DMS114 treated with DMSO at 0.1 percent for 48 hours (cell line): ENCODE results near the gene OCA2.

Experiments
- DNase-seq: peaks from one replicate; lab custom pipeline; 2025; ENCODE audit not compliant: unreplicated experiment; lab: John Stamatoyannopoulos, UW

OCA2 gene

GRCh38 chr15:27826902-27827714, 272.0 kb downstream of the OCA2 start:
- no peak for DNase-seq

GRCh38 chr15:27826411-27826810, 272.7 kb downstream of the OCA2 start:
- DNase-seq, result no peak

DNA sequence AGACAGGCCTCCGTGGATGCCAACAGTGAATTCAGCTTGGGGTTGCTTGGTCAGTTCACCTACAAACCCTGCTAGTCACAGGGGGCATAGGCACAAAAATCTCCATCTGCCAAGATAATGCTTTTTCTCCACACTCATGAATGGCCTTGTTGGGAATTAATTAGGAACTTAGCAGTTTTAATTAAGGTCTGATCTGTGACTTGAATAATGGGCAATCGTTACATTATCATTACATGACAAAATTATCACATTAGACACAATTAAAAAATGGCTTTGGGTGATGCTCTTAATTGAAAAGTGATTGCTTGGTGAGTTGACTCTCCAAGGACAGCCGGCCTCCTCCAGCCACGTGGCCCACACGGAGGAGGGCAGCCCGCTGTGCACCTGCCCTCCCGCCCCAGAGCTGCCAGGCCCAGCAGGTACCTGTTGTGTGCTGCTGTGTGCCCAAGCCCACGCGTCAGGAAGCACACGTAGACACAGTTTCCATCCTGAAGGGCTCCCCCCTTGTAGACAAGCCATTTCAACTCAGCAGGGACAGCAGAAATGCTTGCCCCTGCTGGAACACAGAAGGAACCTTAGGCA, 274.2 kb downstream of the OCA2 start:
- DNase-seq, result no peak

- no peak for DNase-seq
Measured at GRCh38 chr15:27821273-27821672, 277.8 kb downstream of the OCA2 start.

DNA sequence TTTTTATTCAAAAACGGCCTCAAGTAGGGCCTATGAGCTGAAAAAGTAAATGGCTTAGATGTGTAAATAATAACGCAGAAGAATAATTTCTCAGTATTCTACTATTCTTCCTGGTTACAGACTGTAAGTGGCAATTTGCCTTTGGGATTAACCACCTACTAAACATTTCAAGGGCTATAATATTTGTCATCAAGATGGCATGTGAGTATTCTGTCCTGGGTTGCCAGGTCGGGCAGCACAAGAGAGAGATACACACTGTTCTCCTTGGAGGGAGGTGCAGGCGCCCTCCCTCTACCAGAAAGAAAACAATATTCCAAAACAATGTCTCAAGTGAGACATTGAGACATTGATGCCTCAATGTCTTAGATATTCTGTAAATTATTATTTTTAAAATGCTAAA, 278.4 kb downstream of the OCA2 start:
- no peak for DNase-seq

DNA sequence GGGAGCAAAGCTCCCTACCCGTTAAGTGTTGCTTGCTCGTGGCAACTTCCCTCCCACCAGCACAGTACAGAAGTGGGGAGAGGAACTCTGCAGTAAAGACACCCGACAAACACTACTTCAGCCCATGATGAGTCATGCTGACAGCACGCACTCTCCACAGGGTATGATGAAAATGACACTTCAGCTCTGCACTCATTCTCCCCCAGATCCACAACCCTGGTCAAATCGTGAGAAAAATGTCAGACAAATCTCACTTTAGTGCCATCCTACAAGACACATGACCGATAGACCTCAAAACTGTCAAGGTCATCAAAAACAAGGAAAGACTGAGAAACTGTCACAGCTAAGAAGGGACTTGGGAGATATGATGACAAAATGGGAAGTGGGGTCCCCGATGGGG, 278.9 kb downstream of the OCA2 start:
- DNase-seq, result no peak

- DNase-seq, result no peak
Measured at GRCh38 chr15:27817258-27817657, 281.9 kb downstream of the OCA2 start.

DNA sequence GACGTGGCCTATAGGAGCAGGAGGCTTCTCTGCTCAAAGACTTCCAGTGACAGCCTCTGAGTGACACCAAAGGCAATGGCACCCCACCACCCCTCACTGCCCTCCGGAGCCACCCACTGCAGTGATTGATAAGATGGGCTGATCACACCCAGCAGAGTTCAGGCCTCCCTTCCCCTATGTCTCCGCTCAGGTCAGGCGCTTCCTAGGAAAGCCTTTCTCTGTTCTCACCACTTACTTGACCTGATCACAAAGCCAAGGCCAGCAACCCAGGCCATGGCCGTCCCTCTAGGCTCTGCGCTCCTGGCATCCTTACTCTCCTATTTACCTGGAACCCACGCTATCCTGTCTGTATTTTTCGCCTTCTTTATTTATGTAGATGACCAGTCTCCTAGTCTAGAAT, 282.3 kb downstream of the OCA2 start:
- no peak for DNase-seq

- no peak for DNase-seq
Measured at GRCh38 chr15:27815035-27815434, 284.1 kb downstream of the OCA2 start.

DNA sequence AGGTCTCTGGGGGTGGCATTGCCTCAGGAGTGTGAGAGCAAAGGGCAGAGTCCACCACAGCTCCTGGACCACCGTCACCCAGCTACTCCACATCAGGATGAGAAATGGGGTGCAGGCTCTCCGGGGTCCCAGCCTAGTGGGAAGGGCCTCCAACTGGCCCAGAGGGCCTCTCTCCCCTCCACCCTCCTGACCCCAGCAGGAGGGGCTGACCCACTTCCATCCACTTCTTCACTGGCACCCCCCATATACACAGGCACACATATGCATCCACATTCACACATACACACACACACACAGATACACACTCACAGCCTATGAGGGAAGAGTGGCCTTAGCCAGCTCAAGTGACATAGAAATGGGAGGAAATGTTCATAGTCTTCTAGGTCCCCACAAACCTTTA, 286.0 kb downstream of the OCA2 start:
- DNase-seq, result no peak

GRCh38 chr15:27808182-27808581, 290.9 kb downstream of the OCA2 start:
- DNase-seq, result no peak

DNA sequence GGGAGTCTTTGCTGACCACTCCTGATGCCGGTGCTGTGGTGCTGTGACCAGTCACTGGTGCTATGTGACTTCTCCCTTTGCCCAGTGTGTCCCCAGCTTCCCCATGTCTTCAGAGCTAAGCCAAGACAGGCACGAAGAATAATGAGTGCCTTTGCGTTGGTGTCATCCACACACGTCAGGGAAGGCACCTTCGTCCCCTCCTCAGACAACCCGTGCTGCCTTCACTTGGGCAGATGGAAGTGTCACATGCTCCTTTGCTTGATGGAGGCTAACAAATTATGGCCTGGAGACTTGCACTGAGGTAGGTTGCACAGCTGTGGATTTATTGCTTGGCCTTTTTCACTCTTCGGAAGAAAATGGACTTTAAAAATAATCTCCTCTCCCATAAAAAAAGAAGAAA, 291.8 kb downstream of the OCA2 start:
- DNase-seq, result no peak

GRCh38 chr15:27806396-27806795, 292.7 kb downstream of the OCA2 start:
- DNase-seq, result no peak

- no peak for DNase-seq
Measured at GRCh38 chr15:27805261-27806220, 293.6 kb downstream of the OCA2 start.

GRCh38 chr15:27804569-27805260, 294.4 kb downstream of the OCA2 start:
- DNase-seq, result no peak

DNA sequence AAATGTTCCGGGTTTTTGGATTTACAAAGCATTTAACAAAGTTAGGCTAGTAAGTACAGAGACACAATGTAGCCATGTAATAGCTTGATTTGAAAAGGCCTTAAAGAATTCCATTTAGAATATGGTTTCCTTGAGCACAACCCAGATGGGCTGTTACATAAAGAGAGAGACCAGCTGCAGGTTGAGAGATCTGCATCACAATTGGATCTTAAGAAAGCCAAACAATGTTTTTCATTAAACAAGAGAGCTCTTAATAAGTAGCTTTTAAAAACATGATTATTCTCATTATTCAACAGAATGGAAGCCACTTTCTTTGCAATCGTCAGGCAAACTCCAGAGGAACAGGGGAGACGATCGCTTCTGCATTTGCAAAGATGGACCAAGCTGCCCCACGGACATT, 300.3 kb downstream of the OCA2 start:
- DNase-seq, result no peak

DNA sequence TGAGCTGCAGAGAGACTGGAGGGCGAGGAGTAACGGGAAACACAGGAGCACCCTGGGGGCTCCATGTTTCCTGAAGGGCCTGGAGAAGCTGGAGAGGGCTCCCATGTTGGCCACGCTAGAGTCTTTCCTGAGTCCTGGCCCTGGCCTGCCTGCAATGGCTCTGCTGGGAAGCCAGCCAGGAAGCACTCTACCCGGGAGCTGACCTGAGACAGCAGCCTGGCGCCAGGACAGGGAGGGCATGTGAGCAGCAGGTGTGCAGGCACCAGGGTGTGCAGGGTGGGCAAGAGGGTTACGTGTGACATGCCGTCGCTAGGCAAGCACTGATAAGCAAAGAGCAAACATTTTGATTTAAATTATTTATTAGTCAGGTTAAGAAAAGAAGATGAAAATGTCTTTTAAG, 301.4 kb downstream of the OCA2 start:
- no peak for DNase-seq

GRCh38 chr15:27796405-27797320, 302.5 kb downstream of the OCA2 start:
- no peak for DNase-seq

DNA sequence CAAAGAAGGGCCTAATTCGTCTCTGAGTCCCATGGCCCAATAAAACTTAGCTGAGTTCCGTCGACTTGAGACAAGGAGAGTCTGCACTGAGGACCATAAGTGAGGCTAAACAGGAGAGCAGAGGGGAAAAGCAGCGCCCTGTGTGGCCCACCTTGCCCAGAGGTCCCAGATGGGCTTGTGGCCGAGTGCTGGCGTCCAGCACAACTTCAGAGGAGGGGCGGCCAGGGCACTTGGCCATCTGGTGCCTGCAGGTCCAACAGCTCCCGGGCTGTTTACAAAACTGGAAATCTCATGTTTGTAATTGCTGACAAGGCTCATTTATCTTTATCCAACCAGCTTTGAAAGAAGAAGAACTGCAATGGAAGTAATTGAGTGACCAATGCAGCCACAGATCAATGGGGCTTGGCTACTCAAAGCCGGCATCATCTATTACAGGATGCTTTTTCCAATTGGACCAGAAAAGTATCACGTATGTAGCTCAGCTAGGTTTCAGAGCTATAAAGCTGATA, 306.3 kb downstream of the OCA2 start:
- DNase-seq, result no peak

DNA sequence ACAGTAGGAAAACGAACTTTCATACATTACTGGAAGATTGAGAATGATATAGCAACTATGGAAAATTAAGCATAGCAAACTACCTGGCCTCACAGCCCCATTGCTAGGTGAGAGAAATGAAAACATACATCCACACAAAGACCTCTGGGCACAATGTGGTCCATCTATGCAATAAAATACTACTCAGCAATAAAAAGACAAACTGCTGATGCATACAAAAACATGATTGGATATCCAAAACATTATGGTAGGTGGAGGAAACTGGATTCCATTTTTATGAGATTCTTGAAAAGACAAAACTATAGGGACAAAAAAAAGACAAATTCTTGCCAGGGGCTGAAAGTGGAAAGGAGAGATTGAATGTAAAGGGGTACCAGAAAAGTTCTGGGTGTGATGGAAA, 308.8 kb downstream of the OCA2 start:
- no peak for DNase-seq
